Hematopoietic multipotent progenitor cell treated with erythropoietin and hydrocortisone succinate and interleukin-3 and kit ligand, for 8 days (in vitro differentiated cells): ENCODE results near the gene TMEM156.
"Not testable (repeated sequence)": the region's sequence is repeated elsewhere in the genome, so short reads cannot be mapped to it uniquely, and the experiment has no call there.

Experiments used
- DNase-seq: peaks from one replicate; pipeline ENCODE4 v3.0.0-alpha.2; 2015

The TMEM156 gene

DNA sequence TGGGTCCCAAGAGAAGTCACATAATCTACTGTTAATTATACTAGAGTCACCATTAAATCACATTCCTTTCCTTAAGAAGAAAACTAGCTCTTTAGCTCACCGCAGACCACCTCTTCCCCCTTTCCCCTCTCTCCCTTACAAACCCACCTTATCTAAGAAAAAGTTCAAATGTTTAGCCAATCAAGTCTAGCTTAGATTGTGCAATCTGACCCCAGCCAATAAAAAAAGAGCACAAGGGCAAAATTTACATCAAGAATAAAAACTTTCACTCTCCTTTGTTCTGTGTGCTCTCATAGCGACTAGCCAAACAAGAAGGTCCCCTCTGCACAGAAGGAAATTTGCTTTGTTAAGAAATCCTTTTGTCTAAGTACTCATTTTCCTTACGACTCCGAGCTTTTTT is 76.3 kb downstream of the TMEM156 start:
- DNase-seq = no peak

DNA sequence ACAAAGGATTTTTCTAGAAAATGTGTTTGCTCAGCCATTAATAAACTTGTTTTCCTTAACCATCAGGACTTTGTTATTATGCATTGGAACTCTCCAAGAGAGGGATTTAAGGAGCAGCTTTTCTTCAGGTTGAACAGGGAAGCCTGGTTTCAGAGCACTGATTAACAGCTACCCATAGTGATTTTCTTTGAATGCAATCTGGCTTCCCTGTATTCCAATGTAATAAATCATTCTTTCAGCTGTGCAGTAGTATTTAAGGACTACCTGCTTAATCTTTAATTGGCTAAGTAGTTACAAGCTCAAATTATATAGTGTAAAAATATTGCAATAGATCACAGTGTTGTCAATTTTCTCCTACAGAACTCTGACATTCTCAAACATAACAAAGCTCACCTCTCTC is 77.5 kb downstream of the TMEM156 start:
- DNase-seq = no peak

GRCh38 chr4:38952017-38952416 is 80.2 kb downstream of the TMEM156 start:
- DNase-seq = no peak

DNA sequence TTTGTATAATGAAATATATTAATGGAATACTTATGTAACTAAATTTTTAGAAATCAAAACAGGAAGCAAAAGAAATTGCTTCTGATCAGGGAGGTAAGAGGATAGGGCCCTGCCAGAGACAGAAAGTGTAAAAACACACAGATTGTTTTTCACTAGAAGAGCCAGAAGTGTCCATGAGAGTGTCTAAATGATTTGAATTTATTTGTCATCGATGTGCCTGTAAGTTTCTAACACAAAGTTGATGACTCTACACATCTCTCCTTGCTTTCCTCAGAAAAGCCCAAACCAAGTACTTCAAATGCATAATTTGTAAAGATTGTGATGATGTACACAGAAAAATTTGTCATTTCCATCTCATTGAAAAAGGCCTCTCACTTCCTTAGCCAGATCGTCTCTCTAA is 80.6 kb downstream of the TMEM156 start:
- no peak for DNase-seq

DNA sequence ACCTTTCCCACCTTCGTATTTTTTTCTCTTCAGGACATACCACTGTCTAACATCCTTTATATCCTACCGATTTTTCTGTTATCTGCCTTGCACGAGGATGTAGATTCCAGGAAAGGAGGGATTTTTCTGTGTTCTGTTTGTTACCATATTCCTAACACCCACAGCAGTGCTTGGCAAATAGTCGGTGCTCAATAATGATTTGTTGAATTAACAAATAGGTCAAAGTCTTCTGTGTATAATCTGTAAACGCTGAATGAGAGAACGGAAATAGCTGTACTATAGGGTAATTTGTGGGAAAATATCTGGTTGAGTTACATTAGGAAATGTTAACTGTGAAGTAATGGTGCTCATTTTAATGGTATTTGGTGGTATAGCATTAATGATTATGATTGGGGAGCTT is 81.5 kb downstream of the TMEM156 start:
- DNase-seq = no peak

- no peak for DNase-seq
Measured at GRCh38 chr4:38950159-38950558, 82.0 kb downstream of the TMEM156 start.

DNA sequence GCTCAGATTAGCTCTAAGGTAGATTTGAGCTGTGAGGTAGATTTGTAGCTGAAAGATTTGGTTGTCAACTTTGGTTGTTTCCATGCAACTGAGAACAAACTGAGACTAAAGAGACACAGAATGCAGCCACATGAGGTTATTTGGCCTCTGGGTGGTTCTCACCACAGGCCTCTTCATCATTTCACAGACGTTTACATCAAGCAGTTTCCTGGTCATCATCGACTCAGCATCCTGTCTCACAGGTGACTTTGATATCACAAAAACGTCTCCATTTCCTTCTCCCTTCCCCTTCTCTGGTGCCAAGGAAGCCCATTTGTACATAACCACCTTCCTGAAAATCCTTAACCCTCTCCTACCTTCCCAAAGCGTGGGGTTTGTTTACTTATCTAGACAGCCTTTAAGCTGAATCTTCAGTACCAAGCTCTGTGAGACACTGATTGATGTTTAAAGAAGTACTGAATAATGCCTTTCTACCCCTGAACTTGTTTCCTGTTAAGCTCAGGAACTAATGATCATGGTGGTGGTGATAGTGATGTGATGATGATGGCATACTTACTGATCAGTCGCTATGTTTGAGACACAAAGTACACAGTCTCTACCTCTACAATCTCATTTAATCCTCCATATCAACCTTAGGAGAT is 82.7 kb downstream of the TMEM156 start:
- DNase-seq = no peak

DNA sequence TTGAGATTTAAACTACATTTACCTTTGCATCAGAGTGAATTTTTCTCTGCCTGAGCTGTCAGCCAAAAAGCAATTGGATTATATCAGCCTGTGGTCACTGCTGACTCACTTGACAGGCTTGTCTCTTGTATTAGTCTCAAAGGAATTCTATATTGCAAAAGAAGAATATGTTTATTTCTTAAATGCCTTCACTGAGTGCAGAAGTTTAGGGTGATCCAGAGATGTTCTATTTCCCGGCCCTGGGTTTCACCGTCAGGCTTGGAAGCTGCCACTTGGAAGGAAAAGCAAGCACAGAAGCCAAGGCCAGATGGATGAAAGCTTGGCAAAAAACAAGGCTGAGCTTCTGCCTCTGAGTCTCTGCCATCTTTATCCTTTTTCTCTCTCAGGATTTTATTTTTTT is 83.7 kb downstream of the TMEM156 start:
- no peak for DNase-seq

DNA sequence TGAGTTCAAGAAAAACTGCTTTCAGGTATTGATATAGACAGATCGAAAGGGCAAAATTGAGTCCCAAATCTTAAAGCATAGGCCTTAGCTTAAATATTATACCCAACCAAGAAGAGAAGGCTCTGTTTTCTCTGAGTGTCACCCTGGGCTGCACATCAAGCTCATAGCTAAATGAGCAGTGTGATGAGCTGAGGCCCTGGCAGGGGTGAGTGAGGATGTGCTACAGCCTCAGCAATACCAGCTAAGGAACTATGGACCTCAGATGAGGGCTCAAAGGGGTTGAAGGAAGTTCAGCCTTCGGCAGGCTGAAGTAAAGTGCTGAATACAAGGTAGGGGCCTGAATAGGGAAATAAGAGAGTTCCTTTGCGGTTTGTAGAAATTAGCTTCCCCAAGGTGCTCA is 85.3 kb downstream of the TMEM156 start:
- DNase-seq = no peak

- DNase-seq = no peak
Measured at GRCh38 chr4:38944440-38944839, 87.8 kb downstream of the TMEM156 start.

DNA sequence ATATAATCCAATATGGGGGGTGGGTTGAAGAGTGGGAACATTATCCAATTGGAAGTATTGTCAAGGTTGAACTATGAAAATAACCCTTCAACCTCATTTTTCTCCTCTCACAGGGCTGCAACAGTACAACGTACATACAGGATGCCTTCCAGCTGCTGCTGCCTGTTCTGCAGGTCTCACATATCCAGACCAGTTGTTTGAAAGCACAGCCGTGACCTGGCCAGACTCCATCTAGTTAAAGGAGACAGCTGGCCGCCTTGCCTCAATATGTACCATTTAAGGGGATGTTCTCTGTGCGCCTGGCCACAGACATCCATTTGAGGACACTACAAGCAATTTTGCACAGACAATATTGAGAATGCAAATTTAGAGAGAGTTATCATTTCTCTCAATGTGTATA is 88.9 kb downstream of the TMEM156 start:
- DNase-seq = no peak

DNA sequence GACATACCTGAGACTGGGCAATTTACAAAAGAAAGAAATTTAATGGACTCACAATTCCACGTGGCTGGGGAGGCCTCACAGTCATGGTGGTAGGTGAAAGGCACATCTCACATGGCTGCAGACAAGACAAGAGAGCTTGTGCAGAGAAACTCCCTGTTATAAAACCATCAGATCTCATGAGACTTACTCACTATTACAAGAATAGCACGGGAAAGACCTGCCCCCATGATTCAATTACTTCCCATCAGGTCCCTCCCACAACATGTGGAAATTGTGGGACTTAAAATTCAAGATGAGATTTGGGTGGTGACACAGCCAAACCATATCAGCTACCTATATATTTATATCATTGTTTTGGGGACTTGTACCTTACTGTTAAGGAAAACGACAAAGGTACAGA is 90.3 kb downstream of the TMEM156 start:
- not testable (repeated sequence) for DNase-seq

DNA sequence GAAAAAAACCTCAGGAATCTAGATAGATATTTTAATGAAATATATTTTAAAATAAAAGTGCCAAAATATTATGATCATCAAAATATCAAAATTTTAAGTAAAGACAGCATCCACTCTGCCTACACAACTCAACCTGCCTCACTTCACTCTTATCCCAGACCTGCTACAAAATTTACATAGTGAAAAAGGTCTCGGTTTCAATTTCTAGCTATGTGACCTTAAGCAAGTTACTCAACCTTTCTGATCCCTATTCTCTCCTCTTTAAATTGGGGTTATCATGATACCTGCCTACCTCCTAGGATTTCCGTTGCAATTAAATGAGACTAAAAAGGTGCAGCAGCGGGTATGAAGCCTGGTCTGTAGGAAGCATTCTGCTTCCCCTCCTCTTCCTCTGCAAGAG is 91.7 kb downstream of the TMEM156 start:
- DNase-seq = no peak

GRCh38 chr4:38939165-38939564 is 93.0 kb downstream of the TMEM156 start:
- DNase-seq = no peak

DNA sequence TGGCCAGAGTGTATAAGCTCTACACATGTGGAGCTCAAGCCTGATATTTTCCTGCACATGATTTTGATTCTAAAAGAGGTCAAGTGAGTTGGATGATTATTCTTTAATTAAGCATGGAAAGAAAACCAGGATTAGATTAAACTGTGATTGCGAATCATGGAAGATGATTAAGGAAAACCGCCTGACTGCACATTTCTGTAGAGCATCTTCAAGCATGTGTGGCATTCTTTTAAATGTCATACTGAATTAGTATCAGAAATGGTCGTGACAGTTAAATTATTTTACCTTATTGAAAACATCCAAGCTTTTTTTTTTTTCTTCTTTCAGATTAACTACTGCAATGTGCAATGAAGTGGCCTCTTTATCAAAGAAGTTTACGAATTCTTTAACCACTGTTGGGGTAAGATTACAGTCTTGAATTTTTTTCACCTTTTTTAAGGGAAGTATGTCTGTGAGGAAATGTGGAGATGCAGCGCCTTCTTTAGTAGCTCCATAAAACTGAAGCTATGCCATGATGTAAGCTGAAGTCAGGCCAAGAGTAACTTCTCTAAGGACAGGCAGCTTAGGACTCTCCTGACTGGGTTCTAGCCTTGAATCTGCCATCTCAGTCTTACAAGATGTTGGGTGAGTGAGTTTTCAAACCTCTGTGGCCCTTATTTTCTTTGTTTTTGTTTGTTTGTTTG is 96.7 kb downstream of the TMEM156 start:
- no peak for DNase-seq

DNA sequence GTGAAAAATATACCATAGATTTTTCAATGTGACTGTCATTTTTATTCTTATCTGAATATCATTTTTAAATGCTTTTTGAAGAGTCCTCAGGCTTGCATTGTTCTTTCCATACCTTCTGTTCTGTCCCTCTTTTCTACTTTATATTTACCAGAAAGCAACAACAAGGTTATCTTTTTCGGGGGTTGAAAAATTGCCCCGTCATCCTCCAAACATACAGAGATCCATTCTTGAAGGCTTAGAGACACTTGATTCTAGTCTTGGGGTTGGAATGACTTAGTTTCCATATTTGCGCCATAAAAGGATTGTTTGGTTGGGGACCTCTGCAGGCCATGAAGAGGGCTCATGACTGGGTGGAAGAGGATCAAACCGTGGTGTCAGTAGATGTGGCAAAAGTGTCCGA is 101.1 kb downstream of the TMEM156 start:
- no peak for DNase-seq

GRCh38 chr4:38930707-38931106 is 101.5 kb downstream of the TMEM156 start:
- no peak for DNase-seq

DNA sequence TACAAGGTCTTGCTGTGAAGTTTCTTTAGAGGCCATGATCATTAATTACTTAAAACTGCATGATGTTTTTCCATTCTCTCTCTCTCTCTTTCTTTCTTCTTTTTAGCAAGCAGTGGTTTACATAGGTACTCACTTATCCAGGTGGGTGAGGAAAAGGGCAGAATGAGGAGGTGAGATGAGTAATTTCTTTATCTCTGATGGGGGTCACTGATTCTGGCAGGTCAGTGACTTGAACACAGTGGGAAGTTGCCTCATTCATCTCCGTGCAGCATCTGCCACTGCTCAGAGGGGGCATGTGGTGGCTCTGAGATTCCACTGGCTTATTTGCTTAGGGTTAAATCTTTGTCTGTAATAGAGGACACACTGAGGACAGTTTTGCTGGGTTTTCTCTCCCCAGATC is 102.0 kb downstream of the TMEM156 start:
- DNase-seq = no peak

GRCh38 chr4:38928974-38929373 is 103.2 kb downstream of the TMEM156 start:
- no peak for DNase-seq

GRCh38 chr4:38928568-38928967 is 103.6 kb downstream of the TMEM156 start:
- DNase-seq = no peak

DNA sequence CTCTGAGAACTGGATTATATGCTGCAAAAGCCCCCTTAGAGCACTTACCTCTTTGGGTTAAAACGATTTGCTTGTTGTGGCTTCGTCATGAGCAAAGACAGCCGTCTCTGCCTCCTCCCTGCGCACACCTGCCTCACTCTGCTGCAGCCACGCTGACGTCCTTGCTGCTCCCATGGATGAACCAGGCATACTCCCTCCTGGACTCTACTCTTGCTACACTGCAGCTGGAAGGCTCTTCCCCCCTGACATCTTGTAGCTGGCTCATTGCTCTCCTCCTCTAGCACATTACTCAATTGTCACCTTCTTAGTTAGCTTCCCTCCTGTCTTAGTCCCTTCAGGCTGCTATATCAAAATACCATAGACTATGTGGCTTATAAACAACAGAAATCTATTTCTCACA is 105.3 kb downstream of the TMEM156 start:
- DNase-seq = no peak

GRCh38 chr4:38925492-38926413 is 106.5 kb downstream of the TMEM156 start:
- DNase-seq = no peak

DNA sequence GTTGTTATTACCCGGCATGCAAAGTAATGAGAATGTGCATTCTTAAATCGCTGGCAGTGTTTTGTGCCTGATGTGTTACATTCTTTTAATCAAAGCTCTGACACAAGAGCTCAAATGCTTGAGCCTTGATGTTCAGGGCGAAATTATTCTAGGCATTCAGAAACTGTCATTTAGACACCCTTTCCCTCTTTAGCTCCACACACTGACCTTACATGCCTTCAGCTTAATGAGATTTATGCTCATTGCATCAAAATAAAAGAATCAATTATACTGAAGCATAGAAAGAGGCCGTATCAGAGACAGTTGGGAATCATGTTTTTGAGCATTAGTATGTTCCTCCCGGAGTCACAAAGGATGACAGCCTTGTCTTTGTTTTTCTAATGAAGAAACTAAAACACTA is 107.9 kb downstream of the TMEM156 start:
- no peak for DNase-seq

GRCh38 chr4:38923746-38924145 is 108.5 kb downstream of the TMEM156 start:
- DNase-seq = no peak
